HG03095 (cell line): ENCODE results near the gene DENND4A.
A peak's percentile ranks its signal among the peaks of the same experiment; 100 is the strongest.
"Not testable (repeated sequence)": the region's sequence is repeated elsewhere in the genome, so short reads cannot be mapped to it uniquely, and the experiment has no call there.

Experiments
- ATAC-seq: cut with Tn5 transposase; IDR thresholded peaks from one replicate; pipeline ENCODE4 v1.9.1; 2021; ENCODE audit warnings: moderate library complexity; ENCODE audit not compliant: unreplicated experiment

The DENND4A gene

DNA sequence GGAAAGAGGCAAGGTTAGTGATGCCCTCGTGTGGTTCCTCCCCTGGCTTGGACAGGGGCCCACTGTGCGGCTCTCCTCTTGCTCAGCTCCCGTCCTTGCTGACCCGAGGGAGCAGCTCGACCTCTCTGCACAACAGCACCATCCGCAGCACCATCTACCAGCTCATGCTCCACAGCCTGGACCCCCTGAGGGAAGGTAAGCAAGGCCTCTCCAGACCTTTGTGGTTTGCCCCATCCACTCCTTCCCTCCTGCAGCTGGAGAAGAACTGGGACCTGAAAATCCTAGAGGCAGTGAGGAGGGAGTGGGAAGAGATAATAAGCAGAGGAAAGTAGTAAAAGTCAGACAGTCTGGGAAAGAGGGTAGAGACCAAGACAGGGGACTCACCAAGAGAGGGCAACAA is 152.6 kb downstream of the DENND4A start:
- no peak for ATAC-seq

DNA sequence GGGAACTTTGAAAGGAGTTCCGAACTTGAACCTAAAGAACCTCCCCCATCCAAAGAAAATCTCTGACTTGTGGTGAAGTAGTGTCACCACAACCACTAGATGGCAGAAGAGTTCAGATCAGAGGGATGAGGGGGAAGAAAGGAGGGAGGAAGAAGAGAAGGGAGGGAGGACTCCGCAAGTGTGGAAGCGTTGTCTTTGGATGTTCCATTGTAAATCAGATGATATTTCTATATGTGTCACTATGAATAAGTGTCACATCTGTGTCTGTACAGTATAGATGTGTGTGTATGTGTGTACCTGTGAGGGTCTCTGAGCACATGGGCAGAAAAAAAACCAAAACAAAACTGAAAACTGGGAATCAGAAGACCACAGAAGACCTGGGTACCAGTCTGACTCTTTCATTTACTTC is 153.4 kb downstream of the DENND4A start:
- no peak for ATAC-seq

DNA sequence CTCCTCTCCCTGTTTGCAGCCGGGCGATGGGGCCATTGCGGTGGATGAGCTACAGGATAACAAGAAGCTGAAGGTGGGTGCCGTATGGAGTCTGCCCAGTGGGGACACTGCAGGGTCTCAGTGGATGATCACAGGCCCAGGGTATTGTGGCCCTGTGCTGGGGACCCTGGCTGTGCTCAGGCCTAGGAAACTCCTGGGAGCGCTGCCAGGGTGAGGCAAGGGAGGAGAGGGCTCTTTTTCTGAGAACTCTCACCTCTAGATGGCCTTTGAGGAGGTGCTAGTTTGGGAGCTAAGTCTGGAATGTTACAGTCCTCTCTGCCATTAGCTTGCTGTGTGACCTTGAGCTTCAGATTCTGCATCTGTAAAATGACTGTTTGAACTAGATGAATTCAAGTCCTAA is 154.0 kb downstream of the DENND4A start:
- no peak for ATAC-seq

DNA sequence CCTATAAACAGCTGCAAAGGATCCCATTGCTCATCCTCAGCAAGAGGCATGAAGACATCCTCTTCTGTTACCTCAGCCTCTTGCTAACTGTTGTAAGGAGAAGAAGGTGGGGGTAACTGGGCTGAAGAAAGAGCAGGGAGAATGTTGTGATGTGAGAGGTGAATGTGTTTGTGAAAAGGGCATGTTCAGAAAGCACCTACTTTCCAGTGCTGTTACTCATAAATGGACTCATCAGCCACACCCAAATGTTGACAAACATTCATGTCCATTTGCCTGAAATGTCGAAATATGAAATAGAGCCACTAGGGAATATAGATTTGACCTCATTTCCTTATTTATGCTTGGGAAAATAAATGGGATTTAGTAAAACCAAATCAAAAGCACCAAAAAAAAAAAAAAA is 157.7 kb downstream of the DENND4A start:
- no peak for ATAC-seq

DNA sequence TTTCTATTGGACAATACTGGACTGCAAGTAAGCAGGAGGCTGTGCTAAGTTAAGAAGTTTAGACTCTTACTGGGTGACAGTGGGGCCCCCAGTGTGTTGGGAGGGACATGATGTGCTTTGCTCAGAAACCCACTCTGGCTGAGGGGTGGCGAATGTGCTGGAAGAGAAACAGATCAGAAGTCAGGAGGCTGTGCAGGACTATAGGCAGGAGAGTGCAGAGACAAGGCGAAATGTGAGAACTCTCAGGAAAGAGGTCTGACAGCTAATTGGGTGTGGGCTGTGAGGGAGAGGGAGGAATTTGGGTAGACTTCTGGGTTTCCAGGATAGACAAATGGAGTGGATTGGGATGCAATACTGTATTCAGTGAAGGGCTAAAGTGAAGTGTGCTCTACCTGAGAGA is 158.3 kb downstream of the DENND4A start:
- no peak for ATAC-seq

DNA sequence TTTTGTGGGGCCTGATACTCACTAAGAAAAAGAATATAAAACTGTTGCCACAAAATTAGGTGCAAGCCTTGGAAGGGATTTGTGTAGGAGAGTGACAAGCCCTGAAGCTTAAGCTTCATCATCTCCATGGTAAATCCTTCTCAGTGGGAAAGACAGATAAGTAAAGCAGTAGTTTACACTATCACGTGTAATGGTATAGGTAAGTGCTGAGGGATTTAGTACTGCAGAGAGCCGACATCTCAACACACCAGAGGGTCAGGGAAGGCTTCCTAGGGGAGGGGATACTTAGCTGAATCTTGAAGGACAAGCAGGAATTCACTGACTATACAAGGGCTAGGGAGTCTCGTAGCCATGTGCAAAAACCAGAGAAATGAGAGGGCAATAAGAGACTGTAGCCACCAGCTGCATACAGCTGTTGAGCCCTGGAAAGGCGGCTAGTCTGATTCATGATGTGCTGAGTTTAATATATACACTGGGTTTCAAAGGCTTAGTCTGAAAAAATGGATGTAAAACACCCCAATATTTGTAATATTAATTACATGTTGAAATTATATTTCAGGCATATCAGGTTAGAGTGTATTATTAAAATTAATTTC is 159.2 kb downstream of the DENND4A start:
- no peak for ATAC-seq

DNA sequence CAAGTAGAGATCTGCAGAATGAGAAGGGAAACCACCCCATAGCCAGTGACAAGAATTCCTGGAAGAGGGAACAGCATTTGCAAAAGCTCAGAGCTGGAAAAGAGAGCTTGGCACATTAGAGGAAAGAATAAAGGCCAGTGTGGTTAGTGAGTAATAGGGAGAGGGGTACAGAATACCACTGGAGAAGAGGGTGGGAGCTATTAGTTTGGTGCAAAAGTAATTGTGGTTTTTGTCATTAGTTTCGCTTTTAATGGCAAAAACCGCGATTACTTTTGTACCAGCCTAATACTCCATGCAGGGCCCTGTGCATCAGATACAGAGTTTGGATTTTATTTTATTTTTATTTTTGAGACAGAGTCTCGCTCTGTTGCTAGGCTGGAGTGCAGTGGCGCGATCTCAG is 160.6 kb downstream of the DENND4A start:
- ATAC-seq, result no peak

DNA sequence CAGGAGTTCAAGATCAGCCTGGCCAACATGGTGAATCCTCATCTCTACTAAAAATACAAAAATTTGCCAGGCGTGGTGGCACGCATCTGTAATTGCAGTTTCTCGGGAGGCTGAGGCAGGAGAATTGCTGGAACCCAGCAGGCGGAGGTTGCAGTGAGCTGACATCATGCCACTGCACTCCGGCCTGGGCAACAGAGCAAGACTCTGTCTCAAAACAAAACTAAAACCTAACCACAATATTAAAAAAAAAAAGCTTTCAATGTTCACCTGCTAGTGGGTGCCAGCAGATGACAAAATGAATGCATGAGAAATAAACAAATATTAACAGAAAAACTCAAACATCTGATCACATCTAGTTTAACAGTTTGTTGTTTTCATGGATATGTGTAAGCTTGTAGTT is 161.3 kb downstream of the DENND4A start:
- ATAC-seq, result no peak

DNA sequence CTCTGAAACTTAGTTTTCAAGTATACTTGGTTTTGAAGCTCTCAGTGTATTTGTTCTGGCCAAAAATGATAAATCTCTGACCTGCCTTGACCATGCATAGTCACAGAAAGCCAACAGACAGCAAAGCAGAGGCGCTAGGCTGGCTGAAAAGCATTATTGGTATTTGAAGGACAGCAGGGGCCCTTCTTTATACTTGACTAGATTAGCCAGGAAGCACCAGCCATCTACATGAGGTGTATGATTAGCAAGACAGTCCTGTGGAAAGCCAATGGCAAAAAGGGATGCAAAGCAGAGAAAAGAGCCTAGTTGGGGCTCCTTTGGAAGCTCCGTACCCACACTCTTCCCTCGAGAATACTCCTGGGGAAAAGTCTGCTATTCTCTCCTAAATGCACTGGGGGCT is 162.5 kb downstream of the DENND4A start:
- no peak for ATAC-seq

DNA sequence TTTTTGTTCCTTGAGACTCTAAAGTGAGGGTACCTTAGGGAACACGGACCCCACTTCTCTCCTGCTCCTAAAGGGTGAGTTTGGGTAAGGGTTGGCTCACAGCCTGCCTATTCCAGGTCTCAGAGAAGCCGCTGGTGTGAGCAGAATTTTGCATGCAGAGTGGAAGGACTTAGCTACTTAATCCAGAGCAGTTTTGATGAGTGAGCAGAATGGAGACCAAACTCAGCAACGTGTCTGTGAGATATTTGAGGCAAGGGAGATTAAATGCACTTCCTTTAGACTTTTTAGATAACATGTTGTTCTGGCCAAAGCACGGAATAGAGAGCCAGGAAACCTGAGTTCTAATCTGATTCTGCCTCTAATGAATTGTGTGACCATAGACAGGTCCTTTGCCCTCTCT is 165.2 kb downstream of the DENND4A start:
- ATAC-seq, result no peak

DNA sequence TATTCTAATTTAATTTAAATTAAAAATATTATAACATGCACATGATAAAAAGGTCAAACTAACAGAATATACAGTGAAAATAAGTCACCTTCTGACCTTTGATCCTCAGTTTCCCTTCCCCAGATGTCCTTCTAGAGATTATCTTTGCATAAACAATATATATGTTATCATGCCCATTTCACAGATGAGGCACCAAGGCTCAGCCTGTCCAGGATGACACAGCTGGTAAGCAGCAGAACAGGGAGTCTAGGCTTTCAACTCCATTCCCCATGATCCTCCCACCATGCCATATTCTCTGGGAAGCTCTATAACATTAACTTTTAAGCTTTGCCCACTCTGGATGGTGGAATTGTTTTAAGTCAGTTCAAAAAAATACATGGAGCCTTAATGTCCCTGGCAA is 169.0 kb downstream of the DENND4A start:
- ATAC-seq, result no peak

DNA sequence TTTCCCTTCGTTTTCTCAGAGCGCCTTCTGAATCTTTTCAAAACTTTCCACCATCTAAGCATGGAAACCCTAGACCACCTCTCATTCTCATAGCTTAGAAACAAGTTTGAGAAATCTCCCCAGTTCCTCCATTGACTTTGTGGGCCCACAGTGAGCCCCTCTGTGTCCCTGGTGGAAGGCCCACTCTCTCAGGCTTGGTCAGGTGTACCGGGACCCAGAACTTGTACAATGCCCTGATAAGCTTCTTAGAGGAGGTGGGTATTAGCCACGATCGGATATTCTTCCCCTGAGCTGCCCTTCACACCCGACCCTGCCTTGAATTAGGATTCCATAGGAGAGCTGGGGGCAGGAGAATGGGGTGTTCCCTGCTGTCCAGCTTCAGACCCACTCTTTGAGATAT is 170.5 kb downstream of the DENND4A start, which contains the start of gene SLC24A1:
Gene SLC24A1, plus strand, starts transcription at position 301 of the 400 bp plus-strand sequence. CDS start 2,143 bp downstream, outside the sequence.
- no peak for ATAC-seq

DNA sequence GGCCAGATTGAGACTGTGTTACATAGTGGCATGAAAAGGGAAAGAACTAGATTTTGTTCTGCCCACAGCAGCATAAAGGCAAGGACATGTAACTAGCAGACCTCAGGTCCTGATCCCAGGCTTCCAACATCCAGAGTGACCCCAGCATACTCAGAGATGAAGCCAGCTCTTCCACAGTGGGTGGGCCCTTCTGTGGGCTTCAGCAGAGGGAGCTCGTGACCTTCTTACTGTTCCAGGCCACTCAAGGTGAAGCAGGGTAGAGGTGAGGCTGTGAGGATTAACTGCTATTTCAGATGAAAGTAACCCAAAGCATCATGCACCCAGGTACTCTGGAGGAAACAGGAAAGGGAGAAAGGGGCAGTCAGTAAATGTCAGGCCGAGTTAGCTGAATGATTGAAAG is 171.3 kb downstream of the DENND4A start:
- ATAC-seq, result no peak

DNA sequence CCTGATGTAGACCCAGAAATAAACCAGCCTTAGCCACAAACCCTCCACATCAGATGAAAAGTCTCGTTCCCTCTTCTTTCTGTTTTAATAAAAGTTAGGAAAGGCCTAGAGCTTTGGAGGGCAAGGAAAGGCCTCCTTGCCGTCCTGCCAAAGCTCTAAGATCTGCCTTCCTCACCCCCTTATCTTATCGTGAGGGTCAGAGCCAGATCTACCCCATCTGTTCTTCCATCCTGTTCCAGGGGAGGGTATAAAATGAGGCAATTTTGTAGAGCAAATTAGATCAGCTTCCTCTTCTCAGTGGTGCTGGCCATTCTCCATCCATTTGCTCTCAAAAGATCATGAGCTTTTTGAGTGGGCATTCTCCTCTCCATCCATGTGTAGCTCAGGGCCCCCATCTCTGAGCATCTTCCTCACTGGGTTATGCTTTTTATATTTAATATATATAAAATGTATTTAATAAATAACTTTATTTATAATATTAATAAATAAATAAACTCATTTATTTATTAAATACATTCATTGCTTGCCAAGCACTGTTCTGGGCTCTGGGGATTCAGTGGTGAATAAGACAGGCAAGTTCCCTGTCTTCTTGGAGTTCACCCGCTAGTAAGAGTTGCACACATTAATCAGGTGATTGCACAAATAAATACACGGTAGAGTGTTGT is 172.3 kb downstream of the DENND4A start:
- no peak for ATAC-seq

DNA sequence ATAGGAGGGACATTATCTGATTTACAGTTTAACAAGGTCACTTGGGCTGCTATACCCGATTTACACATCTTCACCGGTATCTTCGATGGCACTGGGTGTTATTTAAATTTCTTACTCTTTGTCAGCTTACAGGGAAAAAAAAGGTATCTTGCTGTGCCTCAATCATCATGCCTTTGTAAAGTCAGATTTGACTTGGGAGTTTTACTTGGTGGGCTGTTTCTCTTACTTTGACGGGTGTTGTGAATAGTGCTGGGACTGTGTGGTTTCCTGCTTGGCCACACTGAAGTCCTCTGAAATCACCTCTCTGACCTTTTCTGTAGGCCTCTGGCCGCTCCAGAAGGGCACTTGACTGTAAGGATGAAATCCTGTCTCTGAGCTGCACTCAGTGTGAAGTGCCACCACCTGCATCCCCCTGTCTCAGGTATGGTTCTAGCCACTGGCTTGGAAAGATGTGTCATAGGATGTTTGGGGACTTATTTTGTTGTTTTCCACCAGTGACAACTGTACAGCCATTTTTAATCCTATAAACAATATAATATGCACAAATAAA is 173.5 kb downstream of the DENND4A start:
- ATAC-seq, result no peak

DNA sequence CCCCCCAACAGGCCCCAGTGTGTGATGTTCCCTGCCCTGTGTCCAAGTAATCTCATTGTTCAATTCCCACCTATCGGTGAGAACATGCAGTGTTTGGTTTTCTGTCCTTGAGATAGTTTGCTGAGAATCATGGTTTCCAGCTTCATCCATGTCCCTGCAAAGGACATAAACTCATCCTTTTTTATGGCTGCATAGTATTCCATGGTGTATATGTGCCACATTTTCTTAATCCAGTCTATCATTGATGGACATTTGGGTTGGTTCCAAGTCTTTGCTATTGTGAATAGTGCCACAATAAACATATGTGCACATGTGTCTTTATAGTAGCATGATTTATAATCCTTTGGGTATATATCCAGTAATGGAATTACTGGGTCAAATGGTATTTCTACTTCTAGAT is 176.2 kb downstream of the DENND4A start:
- ATAC-seq, result not testable (repeated sequence)

DNA sequence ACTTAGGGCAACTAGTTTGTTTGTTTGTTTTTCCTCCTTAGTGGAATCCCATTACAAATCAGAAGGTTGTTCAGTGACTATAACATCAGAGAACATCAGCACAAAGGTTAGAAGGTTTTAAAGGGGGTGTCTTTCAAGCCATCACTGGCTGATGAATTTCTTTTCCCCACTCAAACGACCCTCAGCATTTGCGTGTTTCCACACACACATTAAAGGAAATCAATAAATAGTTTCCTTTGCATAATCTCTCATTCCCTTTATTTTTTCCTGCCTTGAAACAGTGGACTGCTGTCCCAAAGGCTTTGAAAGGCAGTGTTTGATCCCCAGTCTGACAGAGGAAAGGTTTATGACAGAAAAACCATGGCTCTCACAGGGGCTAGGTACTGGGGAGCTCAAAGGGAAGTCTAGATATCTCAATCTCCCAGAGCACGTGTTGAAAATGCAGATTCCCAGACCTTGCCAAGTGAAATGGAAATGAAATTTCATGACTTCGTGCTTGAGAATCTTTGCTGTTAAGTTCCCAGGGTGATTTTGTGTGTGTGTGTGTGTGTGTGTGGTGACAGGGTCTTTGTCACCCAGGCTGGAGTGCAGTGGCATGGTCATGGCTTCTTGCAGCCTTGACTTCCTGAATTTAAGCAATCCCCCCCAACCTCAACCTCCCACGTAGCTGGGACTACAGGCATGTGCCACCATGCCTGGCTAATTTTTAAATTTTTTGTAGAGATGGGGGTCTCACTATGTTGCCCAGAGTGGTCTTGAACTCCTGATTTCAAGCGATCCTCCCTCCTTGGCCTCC is 178.9 kb downstream of the DENND4A start:
- no peak for ATAC-seq

DNA sequence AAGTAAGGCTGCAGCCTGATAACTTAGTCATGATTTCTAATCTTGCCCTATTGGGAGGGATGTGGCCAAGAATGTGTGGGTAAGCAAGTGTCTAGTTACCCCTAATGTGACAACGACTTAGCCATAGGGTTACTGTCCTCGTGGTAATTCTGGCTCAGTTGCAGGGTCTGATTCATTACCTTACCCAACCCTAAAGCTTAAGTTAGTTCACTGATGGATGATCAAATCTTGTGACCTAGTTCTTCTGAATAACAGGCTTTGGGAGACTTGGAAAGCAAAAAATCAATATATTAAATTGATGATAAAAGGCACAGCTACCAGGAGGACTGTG is 179.5 kb downstream of the DENND4A start:
- ATAC-seq, result no peak

DNA sequence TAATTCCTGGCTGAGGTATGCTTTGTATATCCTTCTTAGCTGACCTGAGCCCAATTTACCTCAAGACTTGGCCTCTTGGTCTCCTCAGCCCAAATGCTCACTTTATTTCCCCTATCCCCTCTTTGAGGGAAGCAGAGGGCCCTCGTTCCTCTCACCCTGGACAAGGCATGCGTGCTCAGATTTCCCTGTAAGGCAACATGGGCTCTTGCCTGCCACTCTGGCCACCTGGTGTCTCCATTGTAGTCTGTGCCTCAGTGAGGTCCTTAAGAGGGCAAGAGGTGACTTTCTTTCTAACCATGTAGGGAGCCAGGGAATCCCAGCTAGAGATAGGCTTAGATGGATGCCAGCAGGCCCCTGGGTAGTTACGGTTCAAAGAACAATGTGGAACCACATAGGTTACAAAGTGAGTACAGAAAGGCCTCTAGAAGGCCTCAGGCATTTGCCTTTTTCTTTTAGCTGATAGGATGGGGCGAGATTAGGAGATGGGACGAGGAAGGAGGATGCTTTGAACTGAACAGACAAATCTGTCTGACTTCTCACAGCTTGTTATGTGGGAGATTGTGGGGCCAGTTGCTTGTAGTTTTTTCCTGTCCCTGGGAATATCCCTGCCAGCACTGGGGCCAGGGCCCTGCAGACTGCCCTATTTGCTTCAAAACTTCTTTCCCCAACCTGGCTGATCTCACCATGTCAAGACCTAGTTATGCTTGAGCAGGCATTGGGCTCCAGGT is 180.0 kb downstream of the DENND4A start:
- ATAC-seq, result no peak

DNA sequence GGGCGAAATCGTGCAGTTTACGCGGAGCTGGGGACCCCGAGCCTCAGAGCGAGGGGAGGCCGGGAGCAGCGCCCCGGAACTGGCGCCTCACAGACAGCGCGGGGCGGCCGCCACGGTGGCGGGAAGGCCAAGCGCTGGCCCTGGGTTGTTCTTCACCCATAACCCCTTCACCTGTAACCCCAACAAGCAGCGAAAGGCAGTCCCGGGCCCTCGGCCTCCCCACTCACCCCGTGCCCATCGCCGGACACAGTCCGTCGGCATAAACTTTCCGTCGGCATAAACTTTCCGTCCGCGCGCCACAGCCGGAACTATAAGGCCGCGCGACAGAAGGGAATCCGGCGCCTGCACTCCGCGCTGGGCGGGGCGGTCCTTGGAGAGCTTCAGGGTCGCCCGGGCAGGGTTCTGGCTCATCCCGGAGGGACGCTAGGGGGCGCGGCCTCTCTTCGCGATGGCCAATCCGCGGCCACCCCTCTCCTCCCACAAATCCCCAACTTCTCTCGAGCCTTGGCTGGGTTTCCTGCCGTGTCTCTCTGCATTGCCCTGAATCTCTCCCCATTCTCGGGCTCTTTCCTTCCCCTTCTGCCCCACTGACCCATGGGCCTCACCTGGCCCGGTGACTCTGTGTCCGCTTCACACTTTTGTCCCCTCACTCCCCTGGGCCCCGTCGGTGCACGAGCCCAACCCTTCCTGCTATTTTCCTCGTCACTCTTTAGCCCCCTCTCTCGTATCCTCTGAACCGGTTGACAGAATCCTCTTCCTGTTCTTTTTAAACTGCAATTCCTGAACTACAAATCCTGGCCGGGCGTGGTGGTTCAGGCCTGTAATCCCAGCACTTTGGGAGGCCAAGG is 181.0 kb downstream of the DENND4A start, which contains the start of gene INTS14:
Gene INTS14, minus strand, starts transcription at position 261 of the 848 bp plus-strand sequence. CDS start 3,751 bp downstream, outside the sequence.
- peak; percentile 92 for ATAC-seq
